ENCODE measurements around the gene ERAL1.

ERAL1 gene

DNA sequence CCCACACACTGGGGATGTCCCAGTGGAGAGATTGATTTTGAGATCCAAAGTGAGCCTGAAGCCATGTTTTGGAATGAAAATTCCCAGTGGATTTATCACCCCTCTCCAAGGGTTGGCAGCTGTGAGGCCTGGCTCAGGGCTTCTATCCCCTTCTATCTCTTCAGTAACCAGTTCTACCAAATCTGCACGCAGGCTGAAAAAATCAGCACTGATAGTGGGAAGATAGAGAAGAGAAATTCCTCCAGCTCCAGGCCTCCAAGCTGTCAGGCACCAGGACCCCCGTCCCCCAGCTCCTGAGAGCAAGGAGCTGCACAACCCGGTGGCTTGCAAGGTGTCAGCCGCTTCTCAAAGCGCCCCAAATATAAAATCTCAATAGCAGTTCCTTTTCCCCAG, 41.7 kb downstream of the ERAL1 start:
- Histone ChIP-seq H3K27me3 (replicated peaks in 2 of 5; ENCODE audit: control insufficient read depth in 4 of 5, insufficient read depth in 5 of 5, low read length in 4 of 5) (no peaks in the 10 kb centered on the region), H3K36me3 (ENCODE audit: control insufficient read depth in 4 of 4, insufficient read depth in 4 of 4, low read length in 3 of 4) (peaks cover 0 to 14% (median 11%) of the 10 kb centered on the region in 4 experiments), H3K27ac (ENCODE audit: insufficient read depth in 1 of 2, low read depth in 1 of 2, low read length in 2 of 2, poor library complexity in 1 of 2, severe bottlenecking in 2 of 2) (peak overlapping the region; percentile 58 to 86), H3K4me1 (ENCODE audit: control extremely low read depth in 1 of 4, control insufficient read depth in 4 of 4, insufficient read depth in 4 of 4, low read length in 3 of 4) (peaks cover 22 to 62% (median 49%) of the 10 kb centered on the region in 4 experiments), H3K4me3 (ENCODE audit: control insufficient read depth in 1 of 7, extremely low read depth in 1 of 7, insufficient read depth in 4 of 7, low read depth in 2 of 7, low read length in 6 of 7) (peak overlapping the region; percentile 75 to 90 (median 85)), H3K9me3 (ENCODE audit: control extremely low read depth in 1 of 5, control insufficient read depth in 4 of 5, insufficient read depth in 2 of 5, low read depth in 1 of 5, low read length in 4 of 5) (no peaks in the 10 kb centered on the region)
- 0% methylated on average over 2 of the region's 5 CpGs for WGBS (ENCODE audit: insufficient coverage)
- ChIA-PET POLR2A (no interaction called here), CTCF (interaction anchor here (0.7 to 3.3 kb wide), 9 partner anchors 11 to 170 kb away, joined by 3 to 19 read pairs (median 3); partner anchors contain the start of genes FAM222B and TLCD1)
- no peak for DNase-seq

DNA sequence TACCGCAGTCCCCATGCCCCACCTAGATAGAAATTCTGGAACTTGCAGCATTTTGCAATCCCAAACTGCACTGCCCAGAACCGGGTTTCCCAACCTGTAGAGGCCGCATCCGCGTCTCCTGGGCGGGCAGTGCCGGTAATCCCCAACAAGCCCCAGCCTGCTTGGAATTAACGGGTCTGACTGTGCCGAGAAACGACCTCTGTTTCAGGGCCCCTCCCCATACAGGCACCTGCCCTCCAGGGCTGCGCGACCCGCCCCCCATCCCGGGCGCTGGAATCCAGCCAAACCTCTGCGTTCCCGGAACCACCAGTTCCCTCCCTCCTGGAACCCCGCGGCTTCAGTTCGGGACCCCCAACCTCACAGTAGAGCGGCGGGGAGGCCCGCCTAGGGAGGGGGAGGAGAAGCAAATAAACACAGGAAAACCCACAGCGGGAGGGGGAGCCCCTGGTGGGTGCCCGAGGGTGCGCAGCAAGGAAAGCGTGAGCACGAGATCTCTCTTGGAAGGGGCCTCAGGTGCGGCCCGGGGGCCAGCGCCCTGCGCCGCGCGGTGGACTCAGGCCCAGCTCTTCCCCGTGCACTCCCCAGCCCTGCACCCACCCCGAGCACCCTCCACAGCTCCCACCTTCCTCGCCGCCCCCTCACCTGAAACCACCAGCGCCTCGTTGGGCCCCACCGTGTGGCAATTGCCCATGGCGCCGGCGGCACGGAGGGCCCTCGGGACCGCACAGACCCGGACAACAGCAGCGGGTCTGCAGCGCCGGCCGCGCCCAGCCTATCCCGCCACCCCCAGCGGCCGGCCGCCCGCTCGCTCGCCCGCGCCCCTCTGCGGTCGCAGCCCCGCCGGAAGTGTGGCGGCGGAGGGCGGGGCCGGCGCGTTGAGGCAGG, 42.3 kb downstream of the ERAL1 start, which contains the start of gene FLOT2:
Gene FLOT2, minus strand, starts transcription at position 850 of the 885 bp plus-strand sequence. Its CDS starts 159 bp downstream, at position 691.
- Histone ChIP-seq H3K27me3 (replicated peaks in 2 of 5; ENCODE audit: control insufficient read depth in 4 of 5, insufficient read depth in 5 of 5, low read length in 4 of 5) (no peaks in the 10 kb centered on the region), H3K9me3 (ENCODE audit: control extremely low read depth in 1 of 5, control insufficient read depth in 4 of 5, insufficient read depth in 2 of 5, low read depth in 1 of 5, low read length in 4 of 5) (no peaks in the 10 kb centered on the region), H3K27ac (ENCODE audit: insufficient read depth in 1 of 2, low read depth in 1 of 2, low read length in 2 of 2, poor library complexity in 1 of 2, severe bottlenecking in 2 of 2) (peak within 1 kb of the TSS; percentile 58 to 86), H3K36me3 (ENCODE audit: control insufficient read depth in 4 of 4, insufficient read depth in 4 of 4, low read length in 3 of 4) (peaks cover 0 to 10% (median 7%) of the 10 kb centered on the region in 4 experiments), H3K4me1 (ENCODE audit: control extremely low read depth in 1 of 4, control insufficient read depth in 4 of 4, insufficient read depth in 4 of 4, low read length in 3 of 4) (peaks cover 22 to 62% (median 55%) of the 10 kb centered on the region in 4 experiments), H3K4me3 (ENCODE audit: control insufficient read depth in 1 of 7, extremely low read depth in 1 of 7, insufficient read depth in 4 of 7, low read depth in 2 of 7, low read length in 6 of 7) (peak within 1 kb of the TSS; percentile 75 to 90 (median 85))
- POLR2A ChIA-PET: interaction anchor here (0.6 to 1.0 kb wide), 3 partner anchors 54 to 716 kb away, joined by 3 read pairs; partner anchors contain the start of gene PHF12
- 0% methylated on average over 56 of the region's 73 CpGs for WGBS (ENCODE audit: insufficient coverage)
- peak; percentile 42 to 74 (median 69) for DNase-seq
- CTCF ChIA-PET: interaction anchor here (0.9 to 6.7 kb wide), 12 partner anchors 10 to 133 kb away, joined by 3 to 29 read pairs (median 5); no protein-coding TSS in a partner anchor

DNA sequence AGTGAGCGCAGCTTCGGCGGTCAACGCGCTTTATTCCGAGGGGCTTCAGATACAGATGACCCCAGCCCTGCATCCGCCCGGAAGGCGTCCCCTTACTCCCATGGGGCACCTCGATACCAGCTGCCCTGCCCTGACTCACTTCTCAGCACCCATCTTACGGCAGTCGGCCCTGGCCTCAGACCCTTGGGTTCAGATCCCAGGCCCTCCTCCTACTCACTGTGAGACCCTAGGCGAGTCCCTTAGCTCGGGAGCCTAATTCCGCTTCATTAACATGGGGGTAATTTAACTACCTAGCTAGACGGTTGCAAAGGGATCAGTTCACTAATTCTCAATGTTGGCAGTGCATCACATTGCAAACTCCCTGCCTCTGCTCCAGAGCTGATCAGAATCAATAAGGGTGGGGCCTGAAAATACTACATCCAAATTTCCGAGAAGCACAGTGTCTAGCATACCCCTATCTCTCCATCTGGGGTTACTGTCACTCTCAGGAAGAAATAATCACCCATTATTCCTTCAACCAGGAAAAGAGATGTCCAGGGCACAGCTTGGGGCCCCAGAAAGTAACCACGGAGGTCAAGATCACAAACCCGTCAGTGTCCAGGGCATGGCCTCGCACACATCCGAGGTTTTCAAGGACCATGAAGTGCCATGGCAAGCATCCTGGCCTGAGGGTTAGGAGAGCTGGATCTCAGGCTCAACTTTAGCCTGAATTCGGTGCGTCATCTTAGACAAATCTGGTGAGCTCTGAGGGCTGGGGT, 43.1 kb downstream of the ERAL1 start:
- Histone ChIP-seq H3K27ac (ENCODE audit: insufficient read depth in 1 of 2, low read depth in 1 of 2, low read length in 2 of 2, poor library complexity in 1 of 2, severe bottlenecking in 2 of 2) (peak overlapping the region; percentile 58 to 86), H3K9me3 (ENCODE audit: control extremely low read depth in 1 of 5, control insufficient read depth in 4 of 5, insufficient read depth in 2 of 5, low read depth in 1 of 5, low read length in 4 of 5) (no peaks in the 10 kb centered on the region), H3K36me3 (ENCODE audit: control insufficient read depth in 4 of 4, insufficient read depth in 4 of 4, low read length in 3 of 4) (peaks cover 0 to 10% (median 7%) of the 10 kb centered on the region in 4 experiments), H3K4me1 (ENCODE audit: control extremely low read depth in 1 of 4, control insufficient read depth in 4 of 4, insufficient read depth in 4 of 4, low read length in 3 of 4) (peaks cover 20 to 56% (median 51%) of the 10 kb centered on the region in 4 experiments), H3K4me3 (ENCODE audit: control insufficient read depth in 1 of 7, extremely low read depth in 1 of 7, insufficient read depth in 4 of 7, low read depth in 2 of 7, low read length in 6 of 7) (peak overlapping the region; percentile 75 to 90 (median 85)), H3K27me3 (replicated peaks in 2 of 5; ENCODE audit: control insufficient read depth in 4 of 5, insufficient read depth in 5 of 5, low read length in 4 of 5) (no peaks in the 10 kb centered on the region)
- POLR2A ChIA-PET: interaction anchor here (0.6 to 1.0 kb wide), 4 partner anchors 52 to 164 kb away, joined by 3 to 4 read pairs (median 3); partner anchors contain the start of gene PHF12
- DNase-seq: peak in 1 of 3 donors; percentile 43
- WGBS (ENCODE audit: insufficient coverage): 16% methylated on average over 22 of the region's 23 CpGs
- CTCF ChIA-PET: interaction anchor here (0.7 to 6.7 kb wide), 18 partner anchors 9 to 171 kb away, joined by 3 to 29 read pairs (median 5); partner anchors contain the start of genes FAM222B and TLCD1

DNA sequence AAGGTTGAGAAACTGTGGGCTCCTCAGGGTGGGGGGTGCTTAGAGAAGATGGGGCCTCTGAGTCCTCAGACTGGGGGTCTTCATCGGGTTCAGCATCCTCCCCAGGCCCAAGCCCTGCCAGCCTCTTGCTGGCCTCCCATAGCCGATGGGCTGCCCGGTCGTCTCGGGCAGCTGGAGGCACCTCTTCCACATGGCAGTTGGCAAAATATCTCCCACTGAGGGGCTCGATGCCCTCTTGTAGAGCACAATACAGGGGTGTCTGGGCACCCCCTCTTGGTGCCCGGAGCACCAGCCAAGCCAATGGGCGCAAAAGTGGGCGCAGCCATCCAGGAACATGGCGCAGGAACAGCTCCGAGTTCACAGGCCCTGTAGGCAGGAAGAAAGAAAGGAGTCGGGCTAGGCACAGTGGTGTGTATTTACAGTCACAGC, 43.7 kb downstream of the ERAL1 start:
- ChIA-PET POLR2A (interaction anchor here (0.6 to 1.0 kb wide), 2 partner anchors 51 to 165 kb away, joined by 3 to 4 read pairs; no protein-coding TSS in a partner anchor), CTCF (interaction anchor here (0.7 to 6.7 kb wide), 18 partner anchors 9 to 225 kb away, joined by 3 to 29 read pairs (median 4); partner anchors contain the start of genes FAM222B and TLCD1)
- Histone ChIP-seq H3K9me3 (ENCODE audit: control extremely low read depth in 1 of 5, control insufficient read depth in 4 of 5, insufficient read depth in 2 of 5, low read depth in 1 of 5, low read length in 4 of 5) (no peaks in the 10 kb centered on the region), H3K4me3 (ENCODE audit: control insufficient read depth in 1 of 7, extremely low read depth in 1 of 7, insufficient read depth in 4 of 7, low read depth in 2 of 7, low read length in 6 of 7) (peak overlapping the region in 2 of 7 experiments; percentile 80 to 90), H3K36me3 (ENCODE audit: control insufficient read depth in 4 of 4, insufficient read depth in 4 of 4, low read length in 3 of 4) (peaks cover 0 to 10% (median 7%) of the 10 kb centered on the region in 4 experiments), H3K27ac (ENCODE audit: insufficient read depth in 1 of 2, low read depth in 1 of 2, low read length in 2 of 2, poor library complexity in 1 of 2, severe bottlenecking in 2 of 2) (peak overlapping the region in 1 of 2 experiments; percentile 30), H3K27me3 (replicated peaks in 2 of 5; ENCODE audit: control insufficient read depth in 4 of 5, insufficient read depth in 5 of 5, low read length in 4 of 5) (no peaks in the 10 kb centered on the region), H3K4me1 (ENCODE audit: control extremely low read depth in 1 of 4, control insufficient read depth in 4 of 4, insufficient read depth in 4 of 4, low read length in 3 of 4) (peaks cover 16 to 57% (median 49%) of the 10 kb centered on the region in 4 experiments)
- no peak for DNase-seq
- 89% methylated on average over 12 of the region's 12 CpGs for WGBS (ENCODE audit: insufficient coverage)

DNA sequence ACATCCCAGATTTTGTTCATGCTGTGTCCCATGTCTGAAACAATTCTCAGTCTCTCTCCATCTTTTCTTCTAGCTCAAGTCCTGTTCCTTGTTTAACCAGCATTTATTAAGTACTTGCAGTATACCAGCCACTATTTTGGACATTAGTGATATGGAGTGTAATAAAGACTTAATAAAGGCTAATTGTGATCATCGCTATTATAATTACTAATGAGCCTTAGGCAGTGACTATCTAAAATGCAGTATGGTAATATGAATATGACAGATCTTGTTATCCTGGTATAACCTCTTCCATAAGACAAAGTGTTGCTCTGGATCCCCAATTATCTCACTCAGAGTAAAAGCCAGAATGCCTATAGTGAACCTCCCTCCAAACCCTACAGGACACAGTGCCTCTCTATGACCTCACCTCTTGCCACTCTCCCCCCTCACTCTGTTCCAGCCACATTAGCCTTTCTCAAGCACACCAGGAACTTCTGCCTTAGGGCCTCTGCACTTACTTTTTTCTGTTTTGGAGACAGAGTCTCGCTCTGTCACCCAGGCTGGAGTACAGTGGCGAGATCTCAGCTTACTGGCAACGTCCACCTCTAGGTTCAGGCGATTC, 44.5 kb downstream of the ERAL1 start:
- 97% methylated on average over 4 of the region's 5 CpGs for WGBS (ENCODE audit: insufficient coverage)
- H3K36me3 ChIP-seq (ENCODE audit: control insufficient read depth in 4 of 4, insufficient read depth in 4 of 4, low read length in 3 of 4): peaks cover 0 to 8% (median 6%) of the 10 kb centered on the region in 4 experiments
- H3K4me1 ChIP-seq (ENCODE audit: control extremely low read depth in 1 of 4, control insufficient read depth in 4 of 4, insufficient read depth in 4 of 4, low read length in 3 of 4): peaks cover 16 to 51% (median 43%) of the 10 kb centered on the region in 4 experiments
- no peaks in the 10 kb centered on the region for H3K27me3 ChIP-seq (replicated peaks in 2 of 5; ENCODE audit: control insufficient read depth in 4 of 5, insufficient read depth in 5 of 5, low read length in 4 of 5)
- H3K4me3 ChIP-seq (ENCODE audit: control insufficient read depth in 1 of 7, extremely low read depth in 1 of 7, insufficient read depth in 4 of 7, low read depth in 2 of 7, low read length in 6 of 7): no peak overlapping the region
- no peak overlapping the region for H3K27ac ChIP-seq (ENCODE audit: insufficient read depth in 1 of 2, low read depth in 1 of 2, low read length in 2 of 2, poor library complexity in 1 of 2, severe bottlenecking in 2 of 2)
- no peak for DNase-seq
- H3K9me3 ChIP-seq (ENCODE audit: control extremely low read depth in 1 of 5, control insufficient read depth in 4 of 5, insufficient read depth in 2 of 5, low read depth in 1 of 5, low read length in 4 of 5): no peaks in the 10 kb centered on the region
- ChIA-PET CTCF (interaction anchor here (0.7 to 6.7 kb wide), 9 partner anchors 8 to 225 kb away, joined by 3 to 29 read pairs (median 6); no protein-coding TSS in a partner anchor), POLR2A (no interaction called here)

Measured in common myeloid progenitor, CD34-positive (primary cell).